Measurements from ENCODE around the gene NR2C2.

DNA sequence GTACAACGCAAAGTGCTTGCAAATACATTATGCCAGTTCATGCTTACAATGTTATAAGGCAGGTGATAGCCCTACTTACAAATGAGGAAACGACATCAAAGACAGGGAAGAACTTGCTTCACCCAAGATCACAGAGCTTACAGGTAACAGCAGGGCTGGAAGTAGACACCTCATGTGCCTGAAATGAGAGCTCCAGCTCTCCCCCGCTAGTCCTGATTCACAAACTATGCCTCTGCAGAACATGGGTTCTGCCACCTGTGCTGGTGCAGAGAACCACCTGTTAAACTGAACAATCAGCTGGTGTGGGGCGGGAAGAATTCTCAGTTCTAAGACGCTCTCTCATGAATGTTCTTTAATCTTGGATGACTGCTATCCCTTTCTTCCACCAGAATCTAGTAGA lies 144.2 kb downstream of the NR2C2 start:
- TF ChIP-seq, protein P1, sequence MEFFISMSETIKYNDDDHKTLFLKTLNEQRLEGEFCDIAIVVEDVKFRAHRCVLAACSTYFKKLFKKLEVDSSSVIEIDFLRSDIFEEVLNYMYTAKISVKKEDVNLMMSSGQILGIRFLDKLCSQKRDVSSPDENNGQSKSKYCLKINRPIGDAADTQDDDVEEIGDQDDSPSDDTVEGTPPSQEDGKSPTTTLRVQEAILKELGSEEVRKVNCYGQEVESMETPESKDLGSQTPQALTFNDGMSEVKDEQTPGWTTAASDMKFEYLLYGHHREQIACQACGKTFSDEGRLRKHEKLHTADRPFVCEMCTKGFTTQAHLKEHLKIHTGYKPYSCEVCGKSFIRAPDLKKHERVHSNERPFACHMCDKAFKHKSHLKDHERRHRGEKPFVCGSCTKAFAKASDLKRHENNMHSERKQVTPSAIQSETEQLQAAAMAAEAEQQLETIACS (CRISPR knock-in tag; IDR thresholded peaks at IDR 0.05): no peak
- TF ChIP-seq RELA (CRISPR knock-in tag; IDR thresholded peaks at IDR 0.05) (no peak), MEIS2 (CRISPR knock-in tag; IDR thresholded peaks at IDR 0.05) (no peak), SRSF9 (IDR thresholded peaks at IDR 0.05; ENCODE audit: borderline replicate concordance, insufficient read depth, low read depth, low read length, poor library complexity, severe bottlenecking) (no peak)
